K562 (cell line): ENCODE measurements around the gene RNF144A. TPM values are rescaled to one million over a fixed set of nuclear protein-coding genes. Genes with fewer than 3 reads are reported as not detected.

Source experiments
- BMI1 ChIP-seq: fragments of 150-350 bp; IDR thresholded peaks from 2 replicates; pipeline ENCODE4 v1.6.1; 2014; ENCODE audit warnings: low read length
- CAMTA2 ChIP-seq: fragments of 250-450 bp; sonication (Bioruptor Pico); conservative IDR thresholded peaks from 2 replicates; pipeline ENCODE4 v1.5.1; 2022
- CREB3 ChIP-seq: fragments of 450-650 bp; conservative IDR thresholded peaks from 2 replicates; pipeline ENCODE4 v1.6.1; 2016; ENCODE audit warnings: missing genetic modification characterization, low read depth, mild to moderate bottlenecking, missing compliant biosample characterization, moderate library complexity
- GATA2 ChIP-seq: sonication (generic); formaldehyde crosslinking; IDR thresholded peaks from 2 replicates; pipeline ENCODE4 v1.4.0; 2020; ENCODE audit warnings: mild to moderate bottlenecking, missing genetic modification reagents
- HOMEZ ChIP-seq: fragments of 250-450 bp; sonication (Bioruptor Pico); IDR thresholded peaks from 2 replicates; pipeline ENCODE4 v1.4.0; 2020; ENCODE audit warnings: mild to moderate bottlenecking, moderate library complexity
- KAT2B ChIP-seq: IDR thresholded peaks from one replicate; pipeline ENCODE4 v1.6.1; 2012; ENCODE audit warnings: low read depth, mild to moderate bottlenecking, control low read depth, inconsistent platforms, low read length, moderate library complexity
- MIER1 ChIP-seq: fragments of 450-650 bp; IDR thresholded peaks from 2 replicates; pipeline ENCODE4 v1.6.1; 2016; ENCODE audit warnings: antibody characterized with exemption, mild to moderate bottlenecking, low read depth
- MTA2 ChIP-seq: fragments of 450-650 bp; IDR thresholded peaks from 2 replicates; pipeline ENCODE4 v1.6.1; 2016; ENCODE audit warnings: low read depth
- NR4A1 ChIP-seq, 2 experiments: fragments of 250-450 bp in 1 of 2; fragments of 450-650 bp in 1 of 2; sonication (Bioruptor Pico) in 1 of 2; IDR thresholded peaks; 2 replicates each; pipeline versions ENCODE4 v1.4.0 to v1.6.1; 2016 to 2020; ENCODE audit warnings: mild to moderate bottlenecking in 2 of 2, missing compliant biosample characterization in 1 of 2, missing genetic modification characterization in 1 of 2, moderate library complexity in 1 of 2
- PCBP1 ChIP-seq: fragments of 200-400 bp; formaldehyde crosslinking; IDR thresholded peaks from 2 replicates; pipeline ENCODE4 v1.6.1; 2018; ENCODE audit warnings: mild to moderate bottlenecking, low read depth, low read length; ENCODE audit not compliant: poor library complexity, severe bottlenecking
- RBM15 ChIP-seq: fragments of 200-400 bp; formaldehyde crosslinking; IDR thresholded peaks from 2 replicates; pipeline ENCODE4 v1.6.1; 2018; ENCODE audit warnings: mild to moderate bottlenecking, low read length, moderate library complexity; ENCODE audit not compliant: insufficient read depth
- SPI1 ChIP-seq: IDR thresholded peaks from 2 replicates; pipeline ENCODE4 v1.6.1; 2011; ENCODE audit warnings: low read depth, low read length, control low read depth, borderline replicate concordance
- TCF7L2 ChIP-seq: fragments of 150-350 bp; IDR thresholded peaks from 2 replicates; pipeline ENCODE4 v1.6.1; 2016; ENCODE audit warnings: low read depth, mild to moderate bottlenecking, low read length, moderate library complexity
- XRCC5 ChIP-seq: fragments of 200-400 bp; formaldehyde crosslinking; IDR thresholded peaks from 2 replicates; pipeline ENCODE4 v1.6.1; 2017; ENCODE audit warnings: low read depth, mild to moderate bottlenecking, low read length
- ZFP1 ChIP-seq: fragments of 450-650 bp; formaldehyde crosslinking; IDR thresholded peaks from 2 replicates; pipeline ENCODE4 v1.4.0; 2020; ENCODE audit warnings: mild to moderate bottlenecking, mixed read lengths
- ZFX ChIP-seq: sonication (generic); formaldehyde crosslinking; IDR thresholded peaks from 2 replicates; pipeline ENCODE4 v1.8.0; 2022; ENCODE audit warnings: mild to moderate bottlenecking, missing genetic modification reagents, moderate library complexity
- ZNF124 ChIP-seq: sonication (generic); formaldehyde crosslinking; IDR thresholded peaks from 2 replicates; pipeline ENCODE4 v1.8.1; 2022; ENCODE audit warnings: missing genetic modification reagents
- ZNF174 ChIP-seq: fragments of 250-450 bp; sonication (Bioruptor Pico); IDR thresholded peaks from 2 replicates; pipeline ENCODE4 v1.4.0; 2020; ENCODE audit warnings: mild to moderate bottlenecking
- ZNF253 ChIP-seq: fragments of 250-450 bp; sonication (Bioruptor Pico); conservative IDR thresholded peaks from 2 replicates; pipeline ENCODE4 v1.6.1; 2021; ENCODE audit warnings: mild to moderate bottlenecking
- ZNF57 ChIP-seq: fragments of 450-650 bp; formaldehyde crosslinking; IDR thresholded peaks from 2 replicates; pipeline ENCODE4 v1.4.0; 2020; ENCODE audit warnings: mild to moderate bottlenecking, moderate library complexity
- ZNF639 ChIP-seq, 2 experiments: fragments of 200-800 bp in 1 of 2; sonication (Bioruptor generic) in 1 of 2; sonication (generic) in 1 of 2; formaldehyde crosslinking in 1 of 2; IDR thresholded peaks in 1 of 2; conservative IDR thresholded peaks in 1 of 2; 2 replicates each; pipeline versions ENCODE4 v1.5.0 to v1.6.1; 2016 to 2020; ENCODE audit warnings: missing compliant biosample characterization in 1 of 2, missing genetic modification characterization in 1 of 2, missing genetic modification reagents in 1 of 2
- ZNF766 ChIP-seq: fragments of 200-800 bp; sonication (Bioruptor generic); conservative IDR thresholded peaks from 2 replicates; pipeline ENCODE4 v1.6.1; 2016; ENCODE audit warnings: missing genetic modification characterization, missing compliant biosample characterization
- ZSCAN32 ChIP-seq: fragments of 450-650 bp; formaldehyde crosslinking; IDR thresholded peaks from 2 replicates; pipeline ENCODE4 v1.4.0; 2020; ENCODE audit warnings: mild to moderate bottlenecking, moderate library complexity
- polyA plus RNA-seq, 8 experiments: library from polyadenylated mRNA; depleted of rRNA in 4 of 8; stranded (reverse) in 5 of 8; unstranded in 3 of 8; fragments of >200 nt; fragmentation: Nextera tagmentation in 2 of 8; fragmentation: Illumina TruSeq in 1 of 8; extraction: Ambion mirVana in 2 of 8; extraction: Trizol in 1 of 8; gene quantifications; 2 replicates each; pipeline versions ENCODE4 v1.2.1 to v1.2.3, GENCODE V29; 2011 to 2014; ENCODE audit warnings: inconsistent platforms in 1 of 8, missing spikeins in 1 of 8
- total RNA-seq, 7 experiments: library from RNA; depleted of rRNA in 6 of 7; stranded (reverse); fragments of >200 nt in 6 of 7; fragmentation: Illumina TruSeq in 2 of 7; extraction: Trizol in 2 of 7; gene quantifications; 2 replicates each; pipeline versions ENCODE4 v1.2.1 to v1.2.3, GENCODE V29; 2011 to 2021; ENCODE audit warnings: low replicate concordance in 1 of 7

RNF144A gene
- total and polyA plus RNA-seq, 9 of the 15 experiments (the other 6 are each of a cell fraction or from before 2014, with no cell fraction given), result 0.96 to 11.3 (median 6.2) TPM

- no peak for TF ChIP-seq ZFX (CRISPR knock-in tag)
- no peak for TF ChIP-seq ZSCAN32
- no peak for TF ChIP-seq BMI1
- no peak for TF ChIP-seq CREB3 (tag)
- no peak for TF ChIP-seq ZNF174 (CRISPR knock-in tag)
- TF ChIP-seq RBM15, result no peak
- TF ChIP-seq CAMTA2 (CRISPR knock-in tag), result no peak
- no peak for TF ChIP-seq PCBP1
- no peak for TF ChIP-seq HOMEZ (CRISPR knock-in tag)
- TF ChIP-seq MTA2, result peak; percentile 88
- no peak for TF ChIP-seq ZNF124 (CRISPR knock-in tag)
- peak; percentile 93 for TF ChIP-seq GATA2 (CRISPR knock-in tag)
- no peak for TF ChIP-seq TCF7L2
- TF ChIP-seq ZNF639 (CRISPR knock-in tag; conservative IDR thresholded peaks at IDR 0.05 in 1 of 2, IDR thresholded peaks at IDR 0.05 in 1 of 2), result peak in 1 of 2 experiments; percentile 70; a peak in 2 of 4 replicates
- TF ChIP-seq ZFP1 (CRISPR knock-in tag), result no peak
- TF ChIP-seq ZNF253 (CRISPR knock-in tag), result no peak
- TF ChIP-seq ZNF57, result no peak
- peak; percentile 81 for TF ChIP-seq ZNF766 (CRISPR knock-in tag)
- TF ChIP-seq NR4A1 (CRISPR knock-in tag; IDR thresholded peaks at IDR 0.05), result no peak
- no peak for TF ChIP-seq NR4A1 (tag; IDR thresholded peaks at IDR 0.05)
- TF ChIP-seq KAT2B, result no peak
- peak; percentile 97 for TF ChIP-seq SPI1
- no peak for TF ChIP-seq XRCC5
- no peak for TF ChIP-seq MIER1
Measured at GRCh38 chr2:6909431-6910385, 7.5 kb upstream of the RNF144A start (continued).
